GM19395 (cell line): ENCODE data around the gene MAP1B.
"Not testable (repeated sequence)": the region's sequence is repeated elsewhere in the genome, so short reads cannot be mapped to it uniquely, and the experiment has no call there.

Source experiments
- ATAC-seq: cut with Tn5 transposase; IDR thresholded peaks from one replicate; pipeline ENCODE4 v1.9.1; 2021; ENCODE audit warnings: mild to moderate bottlenecking, moderate library complexity; ENCODE audit not compliant: unreplicated experiment

MAP1B gene

DNA sequence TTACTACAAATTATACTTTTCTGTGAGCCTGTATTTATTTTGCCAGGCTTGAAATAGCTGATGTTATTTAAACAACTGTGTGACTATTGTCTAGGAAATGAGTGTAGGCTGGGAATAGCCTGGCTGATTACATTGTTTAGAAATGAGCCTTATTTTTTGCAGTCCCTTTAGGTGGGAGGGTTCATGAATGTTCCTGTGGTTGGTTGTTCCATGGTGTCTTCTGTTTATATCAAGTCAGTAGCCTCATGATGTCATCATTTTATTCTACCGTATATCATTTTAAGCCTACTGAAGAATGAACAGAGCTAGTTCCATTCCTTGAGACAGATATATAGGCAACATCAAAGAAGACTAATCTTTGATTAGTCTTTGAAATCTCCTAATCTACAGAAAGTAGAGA is 53.1 kb downstream of the MAP1B start:
- no peak for ATAC-seq

DNA sequence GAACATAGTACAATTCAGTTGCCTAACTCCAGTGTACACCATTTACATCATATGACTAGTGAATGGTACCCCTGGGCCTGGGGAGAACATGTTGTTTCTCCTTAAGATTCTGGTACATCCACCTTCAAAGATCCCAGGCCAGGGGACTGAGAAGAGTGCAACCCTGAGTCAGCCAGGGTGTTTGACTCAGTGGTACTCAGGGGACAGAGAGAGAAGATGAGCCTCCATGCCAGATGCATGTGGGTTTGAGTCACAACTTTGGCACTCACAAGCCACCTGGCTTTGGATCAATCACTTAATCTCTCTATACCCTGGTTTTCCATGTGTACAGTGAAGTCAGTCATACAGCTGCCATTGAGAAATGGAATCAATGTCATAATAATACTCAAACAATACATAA is 53.7 kb downstream of the MAP1B start:
- no peak for ATAC-seq

- no peak for ATAC-seq
Observed at GRCh38 chr5:72161951-72162350, 54.7 kb downstream of the MAP1B start.

- no peak for ATAC-seq
Observed at GRCh38 chr5:72163349-72163983, 56.2 kb downstream of the MAP1B start.

DNA sequence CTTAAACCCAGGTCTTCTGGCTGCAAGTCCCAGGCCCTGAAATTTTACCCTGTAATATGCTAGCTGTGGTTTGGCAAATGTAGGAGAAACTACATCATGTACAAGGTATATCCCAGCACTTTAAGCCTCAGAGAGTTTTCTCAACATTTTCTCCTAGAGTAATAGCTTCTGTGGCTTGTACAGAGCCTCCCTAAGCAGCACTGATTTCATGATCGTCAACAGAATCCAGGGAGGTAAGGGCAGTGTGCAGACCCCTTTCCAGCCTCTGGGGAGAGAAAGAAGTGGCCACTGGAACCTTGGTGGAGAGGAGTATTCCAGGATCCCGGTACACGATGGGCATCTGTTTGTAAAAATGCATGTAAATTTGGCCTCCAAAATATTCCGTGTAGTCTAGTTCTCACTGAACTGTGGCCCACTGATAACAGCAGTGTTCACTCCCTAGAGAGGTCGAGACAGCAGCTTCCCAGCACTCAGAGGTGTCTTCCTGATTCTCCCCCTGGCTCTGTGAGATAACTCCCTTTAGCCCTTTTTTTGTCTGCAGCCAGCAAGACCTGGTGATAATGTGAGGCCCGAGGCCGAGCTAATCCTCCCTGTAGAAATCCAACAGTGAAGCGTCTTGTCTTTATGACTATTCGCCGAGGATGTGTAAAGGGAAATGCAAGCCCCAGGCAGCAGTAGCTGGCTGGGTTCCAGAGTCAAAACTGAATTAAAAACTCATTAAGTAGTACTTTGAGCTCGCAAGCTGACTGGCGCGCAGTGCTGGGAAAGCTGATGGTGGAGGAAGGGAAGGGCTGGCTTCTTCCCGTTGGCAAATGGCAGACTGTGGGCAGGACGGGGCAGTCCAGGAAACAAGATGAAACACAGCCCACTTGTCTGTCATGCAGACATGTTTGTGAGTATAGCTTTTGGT is 59.0 kb downstream of the MAP1B start:
- ATAC-seq: no peak

DNA sequence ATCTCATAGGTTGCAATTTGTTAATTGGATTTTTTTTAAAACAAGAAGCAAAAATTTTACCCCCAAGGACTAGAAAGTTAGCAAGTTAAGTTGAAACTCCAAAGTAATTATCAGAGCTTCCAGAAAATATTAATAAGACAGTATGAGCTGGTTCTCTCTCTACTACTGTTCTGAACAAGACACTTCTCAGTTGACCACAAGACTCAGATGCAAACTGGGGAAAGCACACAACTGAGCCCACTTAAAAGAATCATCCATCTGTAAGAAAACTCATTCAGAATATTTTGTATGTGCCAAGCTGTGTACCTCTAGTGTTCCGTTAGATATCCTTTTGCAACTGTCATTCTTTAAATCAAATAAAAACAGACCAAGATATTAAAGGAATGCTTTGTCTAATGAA is 60.0 kb downstream of the MAP1B start:
- ATAC-seq: no peak

DNA sequence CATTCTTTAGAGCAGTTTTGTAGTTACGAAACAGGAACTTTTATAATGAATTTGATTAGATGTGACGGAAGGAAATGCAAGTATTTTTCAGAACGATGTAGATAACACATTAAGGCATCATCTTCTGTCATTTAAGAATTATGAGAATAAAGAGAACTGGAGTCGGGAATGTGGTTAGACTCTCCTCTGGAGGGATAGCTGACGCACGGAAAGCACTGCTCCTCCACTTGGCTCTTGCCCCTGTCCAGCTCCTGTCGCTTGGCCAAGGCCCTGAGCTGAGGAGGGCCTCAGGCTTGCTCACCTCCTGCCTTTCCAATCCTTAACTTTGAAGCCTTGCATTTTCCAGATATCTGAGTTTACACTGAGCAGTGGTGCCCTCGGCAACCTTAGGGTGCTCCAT is 60.5 kb downstream of the MAP1B start:
- ATAC-seq: no peak

- ATAC-seq: no peak
Observed at GRCh38 chr5:72170101-72170500, 62.8 kb downstream of the MAP1B start.

DNA sequence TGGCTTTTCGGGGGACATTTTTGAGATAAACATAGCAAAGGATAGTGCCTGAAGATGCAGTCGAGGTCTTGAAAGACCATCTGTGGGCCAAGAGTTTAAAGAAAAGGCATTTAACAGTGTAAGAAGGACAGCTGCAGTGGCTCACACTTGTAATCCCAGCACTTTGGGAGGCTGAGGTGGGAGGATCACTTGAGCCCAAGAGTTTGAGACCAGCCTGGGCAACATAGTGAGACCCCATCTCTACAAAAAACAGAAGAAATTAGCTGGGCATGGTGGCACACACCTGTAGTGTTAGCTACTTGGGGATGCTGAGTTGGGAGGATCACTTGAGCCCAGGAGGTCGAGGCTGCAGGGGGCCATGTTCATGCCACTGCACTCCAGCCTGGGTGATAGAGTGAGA is 63.9 kb downstream of the MAP1B start:
- not testable (repeated sequence) for ATAC-seq

GRCh38 chr5:72171667-72172066 is 64.4 kb downstream of the MAP1B start:
- no peak for ATAC-seq

GRCh38 chr5:72172786-72173185 is 65.5 kb downstream of the MAP1B start:
- ATAC-seq: no peak

- ATAC-seq: peak; percentile 76
Observed at GRCh38 chr5:72177538-72177937, 70.3 kb downstream of the MAP1B start.

DNA sequence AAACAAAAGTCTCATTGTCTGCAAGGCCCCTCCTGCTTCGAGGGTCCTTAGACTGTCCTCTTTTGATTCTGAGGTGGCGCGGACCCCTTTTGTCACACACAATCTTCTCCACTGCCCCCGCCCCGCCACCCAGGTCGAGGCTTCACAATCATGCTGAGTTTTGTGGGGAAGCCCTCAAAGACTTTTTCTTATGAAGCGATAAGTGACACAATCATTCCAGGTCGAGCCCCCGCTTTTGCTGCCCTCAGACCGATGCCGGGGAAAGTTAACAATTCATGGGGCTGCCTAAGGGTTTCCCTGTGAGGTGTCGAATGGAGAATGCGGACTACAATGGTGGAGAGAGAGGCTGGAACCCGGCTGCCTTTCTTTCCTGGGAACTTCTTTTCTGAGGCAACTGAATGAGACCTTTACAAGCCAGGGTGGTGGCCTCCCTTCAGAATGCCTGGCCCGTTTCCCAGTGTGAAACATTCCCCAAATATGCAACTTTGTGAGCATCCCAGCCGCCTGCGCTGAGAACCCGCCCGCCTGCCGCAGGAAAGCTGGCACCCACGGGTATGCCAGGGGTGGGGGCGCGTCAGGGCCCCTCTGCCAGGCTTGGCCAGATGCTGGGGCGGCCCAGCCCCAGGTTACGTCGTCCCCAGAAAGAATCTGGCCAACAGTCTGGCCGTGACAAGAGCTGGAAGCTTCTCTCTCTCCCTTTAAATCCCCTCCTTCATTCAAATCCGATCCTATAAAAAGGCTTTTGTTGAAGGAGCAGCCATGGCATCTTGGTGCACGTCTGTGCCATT is 71.9 kb downstream of the MAP1B start:
- ATAC-seq: no peak

DNA sequence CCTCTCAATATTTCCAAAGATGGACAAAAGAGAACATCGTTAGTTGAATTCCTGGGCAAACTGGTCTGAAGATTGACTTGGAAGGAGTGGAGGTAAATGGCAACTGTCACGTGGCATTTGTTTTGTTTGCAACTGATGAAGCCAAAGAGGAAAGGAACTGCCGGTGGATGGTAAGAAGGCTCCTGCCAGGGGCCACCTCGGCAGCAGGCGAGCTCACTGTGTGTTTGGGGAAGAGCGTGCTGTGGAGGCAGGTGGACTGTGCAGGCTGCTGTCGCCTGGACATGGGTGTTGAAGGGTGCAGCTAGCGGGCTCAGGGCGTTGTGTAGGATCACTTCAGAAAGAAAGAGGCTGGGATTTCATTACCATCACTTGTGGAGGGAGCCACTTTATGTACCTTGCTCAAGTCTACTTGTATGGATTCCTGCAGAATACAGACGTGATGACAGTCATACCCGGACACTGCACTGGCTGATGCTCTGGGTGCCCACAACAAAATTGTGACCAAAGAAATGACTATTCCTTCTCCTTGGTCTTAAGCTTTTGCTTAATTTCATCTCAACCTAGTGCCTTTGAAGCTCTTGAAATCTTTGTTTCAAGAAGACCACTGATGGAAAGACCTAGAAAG is 72.7 kb downstream of the MAP1B start:
- ATAC-seq: no peak

GRCh38 chr5:72180925-72181324 is 73.7 kb downstream of the MAP1B start:
- ATAC-seq: no peak

- ATAC-seq: no peak
Observed at GRCh38 chr5:72182686-72183085, 75.4 kb downstream of the MAP1B start.

DNA sequence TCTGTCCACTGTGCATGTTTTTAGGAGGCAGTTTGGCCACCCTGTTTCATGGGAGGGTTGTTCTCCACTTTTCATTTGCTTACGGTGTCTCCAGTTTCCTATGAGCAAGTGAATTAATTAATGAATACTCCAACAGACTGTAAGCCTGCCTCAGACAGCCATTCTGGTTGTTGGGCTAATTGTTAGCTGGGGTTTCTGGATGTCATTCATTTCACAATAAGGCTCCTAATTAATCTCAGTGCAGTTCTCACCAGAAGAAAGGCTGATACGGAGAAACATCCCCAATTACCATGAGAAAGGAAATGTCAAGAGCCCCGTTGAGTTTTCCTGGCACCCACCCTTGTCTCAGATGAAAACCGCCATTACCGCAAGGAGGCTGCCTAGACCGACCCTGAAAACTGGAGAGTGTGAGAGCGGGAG is 75.8 kb downstream of the MAP1B start:
- ATAC-seq: no peak

DNA sequence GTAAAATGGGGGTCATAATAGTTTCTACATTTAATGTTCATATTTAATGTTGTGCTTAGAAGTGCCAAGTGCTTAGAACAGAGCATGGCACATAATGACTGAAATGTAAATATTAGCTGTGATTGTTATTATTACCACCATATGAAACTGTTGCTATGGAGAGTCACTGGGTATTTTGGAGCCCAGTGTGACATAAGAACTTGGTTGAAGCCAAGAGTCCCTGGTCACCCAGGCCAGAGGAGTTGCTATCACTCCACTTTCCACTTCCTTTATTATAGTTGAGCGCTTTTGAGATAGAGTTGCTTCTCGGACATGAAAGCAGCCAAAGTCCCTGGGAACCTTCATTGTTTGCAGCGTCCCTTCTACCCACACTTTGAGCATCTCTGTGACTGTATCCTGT is 77.1 kb downstream of the MAP1B start:
- ATAC-seq: no peak

DNA sequence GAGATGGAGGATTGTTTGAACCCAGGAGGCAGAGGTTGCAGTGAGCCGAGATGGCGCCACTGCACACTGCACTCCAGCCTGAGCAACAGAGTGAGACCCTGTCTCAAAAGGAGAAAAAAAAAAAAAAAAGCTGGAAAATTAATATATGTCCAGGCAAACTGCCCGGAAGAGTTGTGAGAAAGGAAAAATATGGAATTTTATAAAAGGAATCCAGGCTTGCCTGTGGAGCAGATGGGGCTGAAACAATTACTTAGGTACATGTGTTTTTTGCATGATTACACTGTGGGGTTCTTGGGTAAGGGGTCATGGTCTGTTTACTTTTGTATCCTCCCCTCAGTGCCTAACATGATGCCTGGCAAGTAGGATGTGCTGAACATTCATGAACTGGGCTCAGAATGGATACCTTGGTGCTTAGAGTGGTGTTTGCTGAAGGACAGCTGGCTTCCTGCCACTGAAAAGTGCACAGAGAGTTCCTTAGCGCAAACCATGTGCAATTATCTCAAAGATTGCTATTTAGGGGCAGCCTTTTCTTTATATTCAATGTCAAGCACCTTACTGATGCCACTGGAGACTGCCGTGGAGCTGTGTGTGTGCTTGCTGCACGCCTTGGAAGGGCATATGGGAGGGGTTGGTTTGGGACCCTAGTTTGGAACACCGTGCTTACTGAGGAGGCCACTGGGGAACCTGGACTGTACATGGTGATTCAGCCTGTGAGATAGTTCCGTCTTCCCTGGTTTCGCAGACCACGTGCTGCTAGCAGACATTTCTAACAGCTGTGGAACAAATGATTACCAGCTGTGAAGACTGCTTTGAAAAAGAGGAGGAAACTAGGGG is 78.4 kb downstream of the MAP1B start:
- ATAC-seq: no peak

GRCh38 chr5:72187388-72188075 is 80.3 kb downstream of the MAP1B start:
- ATAC-seq: no peak
